Daoy (cell line): ENCODE data around the gene TRAPPC2. TPM values are rescaled to one million over a fixed set of nuclear protein-coding genes. Genes with fewer than 3 reads are reported as not detected.

Experiments used
- DNase-seq: peaks from one replicate; pipeline ENCODE4 v3.0.0-alpha.2; 2015; ENCODE audit warnings: low read depth
- total RNA-seq: library from RNA; depleted of rRNA; stranded (reverse); fragments of >200 nt; shearing (Covaris generic); gene quantifications from 2 replicates; pipeline ENCODE4 v1.2.3, GENCODE V29; 2014; rRNA removed

TRAPPC2 gene
- 6.7 and 14.6 TPM in 2 replicates for total RNA-seq

GRCh38 chrX:13734278-13735172 is at the start of gene TRAPPC2, which contains the start of gene OFD1:
Gene TRAPPC2 (minus strand): TSS chrX:13734620. CDS start chrX:13719963, 14,657 bp downstream.
Gene OFD1 (plus strand): TSS chrX:13734748. CDS start chrX:13735072, 324 bp downstream.
- DNase-seq, result peak; percentile 91

DNA sequence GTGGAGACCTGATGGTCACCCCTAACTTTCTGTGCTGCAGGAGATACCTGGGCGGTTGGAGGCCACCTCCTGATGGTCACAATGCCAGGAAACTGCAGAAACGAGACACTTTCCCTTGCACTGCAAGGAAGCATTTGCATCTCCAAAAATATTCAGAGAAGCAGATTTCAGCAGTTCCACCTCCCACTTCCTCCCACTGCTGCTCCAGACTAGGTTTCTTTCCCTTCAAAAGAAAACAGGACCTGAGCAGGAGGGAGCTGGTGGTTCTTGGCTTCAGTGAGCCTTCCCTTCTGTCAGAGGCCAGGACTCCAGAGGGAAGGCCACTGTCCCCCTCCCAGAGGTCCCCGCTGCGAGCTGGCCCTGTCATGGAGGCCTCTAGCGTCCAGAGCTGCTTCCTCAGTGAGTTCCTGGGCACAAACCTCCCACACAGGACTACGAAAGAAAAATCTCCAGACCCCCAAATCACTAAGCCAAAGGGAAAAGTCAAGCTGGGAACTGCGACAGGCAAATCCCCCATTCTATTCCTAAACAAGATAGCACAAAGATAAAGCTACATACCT is 46.5 kb upstream of the TRAPPC2 start:
- DNase-seq, result no peak

GRCh38 chrX:13778916-13779315 is 44.5 kb upstream of the TRAPPC2 start:
- peak; percentile 44 for DNase-seq

DNA sequence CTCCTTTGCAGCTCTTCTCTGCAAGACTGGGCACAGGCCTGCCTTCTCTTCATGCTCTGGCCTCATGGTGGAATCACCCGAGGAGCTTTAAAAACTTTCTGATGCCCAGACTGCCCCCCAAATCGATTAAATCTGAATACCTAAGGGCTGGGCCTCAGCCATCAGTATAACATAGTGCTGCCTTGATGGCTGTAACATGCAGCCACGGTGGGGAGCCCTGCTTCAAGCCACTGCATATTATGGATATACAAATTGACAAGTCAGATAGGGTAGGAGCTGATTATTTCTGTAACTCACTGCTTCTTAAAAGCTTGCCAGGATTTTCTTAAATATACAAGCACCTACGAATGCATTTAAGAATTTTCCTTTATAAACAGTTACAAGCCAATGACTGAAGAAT is 42.0 kb upstream of the TRAPPC2 start:
- no peak for DNase-seq

- DNase-seq, result no peak
Measured at GRCh38 chrX:13775837-13776236, 41.4 kb upstream of the TRAPPC2 start.

DNA sequence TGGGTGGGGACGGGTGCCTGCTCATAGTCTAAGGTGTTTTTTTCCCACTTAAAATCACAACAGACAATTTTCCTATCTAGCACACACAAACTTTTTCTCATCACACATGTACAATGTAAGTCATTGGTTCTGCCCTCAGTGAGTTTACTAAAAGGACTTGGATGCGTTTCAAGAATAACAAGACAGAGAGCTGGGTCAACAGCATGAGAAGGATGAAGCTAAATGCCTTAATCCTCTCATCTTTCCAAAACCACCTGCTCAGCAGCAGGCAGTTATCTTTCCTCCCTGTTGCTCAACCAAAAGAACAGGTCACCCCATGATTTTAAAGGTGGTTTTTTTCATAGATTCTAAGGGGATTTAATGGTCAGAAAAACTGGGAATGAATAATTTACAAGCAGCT is 40.3 kb upstream of the TRAPPC2 start:
- DNase-seq, result no peak

- DNase-seq, result no peak
Measured at GRCh38 chrX:13770013-13770535, 35.7 kb upstream of the TRAPPC2 start.

- DNase-seq, result no peak
Measured at GRCh38 chrX:13768939-13769338, 34.5 kb upstream of the TRAPPC2 start.

- no peak for DNase-seq
Measured at GRCh38 chrX:13764765-13765164, 30.3 kb upstream of the TRAPPC2 start.

- no peak for DNase-seq
Measured at GRCh38 chrX:13764281-13764680, 29.9 kb upstream of the TRAPPC2 start.

GRCh38 chrX:13763489-13763888 is 29.1 kb upstream of the TRAPPC2 start:
- DNase-seq, result no peak

- DNase-seq, result no peak
Measured at GRCh38 chrX:13761606-13762414, 27.4 kb upstream of the TRAPPC2 start.

DNA sequence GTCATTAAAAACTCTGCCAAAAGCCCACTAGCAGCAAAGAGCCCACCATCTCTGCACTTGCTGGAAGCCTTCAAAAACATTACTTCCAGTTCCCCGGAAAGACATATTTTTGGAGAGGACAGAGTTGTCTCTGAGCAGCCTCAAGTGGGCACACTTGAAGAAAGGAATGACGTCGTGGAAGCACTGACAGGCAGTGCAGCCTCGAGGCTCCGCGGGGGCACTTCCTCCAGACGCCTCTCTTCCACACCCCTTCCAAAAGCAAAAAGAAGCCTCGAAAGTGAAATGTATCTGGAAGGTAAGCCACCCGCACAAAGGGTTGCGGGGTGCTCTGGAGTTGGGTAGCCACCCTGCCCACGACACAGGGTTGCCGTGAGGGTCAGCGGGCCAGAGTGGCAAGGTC is 26.0 kb upstream of the TRAPPC2 start:
- no peak for DNase-seq

- DNase-seq, result no peak
Measured at GRCh38 chrX:13759152-13759718, 24.8 kb upstream of the TRAPPC2 start.

GRCh38 chrX:13756381-13756780 is 22.0 kb upstream of the TRAPPC2 start:
- no peak for DNase-seq

- DNase-seq, result no peak
Measured at GRCh38 chrX:13755254-13755653, 20.8 kb upstream of the TRAPPC2 start.

DNA sequence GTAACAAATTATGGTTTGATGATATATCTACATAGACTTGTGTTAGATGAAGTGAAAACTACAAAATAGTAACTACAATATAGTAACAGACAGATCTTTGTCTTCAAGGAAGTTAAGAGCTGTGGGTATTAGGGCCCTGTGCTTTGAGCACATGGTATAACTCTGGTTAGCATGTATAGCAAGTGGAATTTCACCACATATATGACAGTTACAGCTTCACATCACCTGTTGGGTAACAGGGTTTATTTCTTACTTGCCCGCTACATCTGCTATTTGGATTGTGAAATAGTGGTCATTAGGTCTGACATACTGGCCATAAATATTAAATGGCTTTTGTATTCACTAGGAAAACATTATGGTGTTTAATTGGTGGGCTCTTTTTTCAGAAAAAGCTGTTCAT is 20.3 kb upstream of the TRAPPC2 start:
- no peak for DNase-seq

DNA sequence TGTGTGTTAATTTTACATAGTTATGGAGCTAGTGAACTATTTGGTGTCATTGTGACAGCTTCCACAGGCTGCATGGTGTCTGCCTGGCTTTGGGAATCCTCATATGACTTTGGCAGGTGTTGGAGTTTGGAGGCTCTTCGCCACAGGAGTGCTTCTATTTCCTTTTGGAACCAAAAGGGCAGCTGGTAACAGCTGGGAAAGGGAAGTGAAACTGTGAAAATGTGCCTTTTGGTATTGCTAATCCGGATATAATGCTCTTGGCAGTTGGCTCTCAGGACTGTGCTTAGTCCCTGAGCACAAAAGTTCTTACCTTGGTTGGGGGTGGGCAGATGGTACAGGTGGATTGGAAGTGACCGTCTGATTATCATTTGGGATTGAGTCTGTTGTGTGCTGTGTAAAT is 18.2 kb upstream of the TRAPPC2 start:
- DNase-seq, result no peak

DNA sequence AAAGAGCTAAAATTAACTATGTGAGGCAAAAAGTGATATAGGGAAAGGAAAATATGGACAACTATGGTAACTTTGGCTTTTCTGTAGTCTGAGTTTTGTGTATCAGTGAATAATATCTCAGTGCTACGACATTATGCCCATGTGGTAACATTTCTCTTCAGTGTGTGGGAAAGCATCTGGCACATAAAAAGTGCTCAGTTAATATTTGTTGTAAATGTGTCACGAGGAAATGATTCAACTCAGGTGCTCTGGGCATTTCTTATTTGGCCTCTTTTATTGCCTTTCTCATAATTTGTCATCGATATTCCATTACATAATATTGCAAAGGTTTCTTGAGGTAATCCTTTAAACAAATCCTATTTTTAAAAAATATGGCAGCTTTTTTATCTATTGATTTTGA is 17.7 kb upstream of the TRAPPC2 start:
- no peak for DNase-seq

DNA sequence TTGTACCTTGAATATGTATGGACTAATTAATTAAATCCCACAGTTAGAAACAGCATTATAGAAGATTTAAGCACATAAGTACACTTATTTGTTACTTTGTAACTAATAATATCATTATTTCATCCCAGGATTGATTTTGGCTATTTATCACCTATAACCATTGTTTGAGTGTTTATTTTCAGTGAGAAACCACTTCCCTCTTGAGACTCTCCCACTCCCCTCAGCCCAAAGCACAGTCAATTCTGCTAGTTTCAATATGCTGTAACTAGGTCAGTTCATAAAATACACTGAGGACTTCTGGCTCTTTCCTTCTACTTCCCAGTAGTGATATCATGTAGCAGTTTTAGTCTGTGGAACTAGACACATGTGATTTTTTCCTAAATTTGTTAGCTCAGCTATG is 16.4 kb upstream of the TRAPPC2 start:
- no peak for DNase-seq

DNA sequence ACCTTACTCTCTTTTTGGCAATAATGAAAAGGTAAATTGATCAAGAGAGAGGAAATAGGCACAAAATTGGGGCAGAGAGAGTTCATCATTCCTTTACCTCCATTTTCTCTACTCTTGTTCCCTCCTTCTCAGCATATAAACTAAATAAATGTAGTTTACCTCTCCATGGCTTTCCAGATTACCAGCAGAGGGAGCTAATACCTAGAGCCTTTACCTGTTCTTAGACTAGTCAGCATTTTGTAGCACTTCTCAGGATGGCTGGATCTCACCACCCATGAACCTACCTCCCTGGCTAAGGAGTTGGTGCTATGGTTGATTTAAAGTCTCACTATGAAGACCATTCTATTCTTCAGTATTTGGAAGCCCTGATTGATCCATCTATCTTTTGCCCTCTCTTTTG is 15.8 kb upstream of the TRAPPC2 start:
- DNase-seq, result peak; percentile 11

DNA sequence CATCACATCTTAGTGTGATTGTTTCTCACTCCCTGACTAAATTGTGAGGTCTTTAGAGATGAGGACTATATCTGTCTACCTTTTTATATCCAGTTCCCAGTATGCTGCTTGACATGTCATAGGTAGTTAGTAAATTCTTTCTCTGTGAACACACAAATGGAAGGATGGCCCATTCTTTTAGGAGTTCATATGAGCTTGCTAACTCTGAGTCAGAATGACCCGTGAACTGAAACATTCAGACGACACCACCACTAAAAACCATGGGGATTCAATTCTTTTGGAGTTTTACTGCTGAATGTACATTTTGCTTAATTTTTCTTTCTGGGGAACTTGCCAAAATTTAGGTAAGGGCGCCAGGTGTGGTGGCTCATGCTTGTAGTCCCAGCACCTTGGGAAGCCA is 14.1 kb upstream of the TRAPPC2 start:
- no peak for DNase-seq
